Globus pallidus (tissue), 1 donor: ENCODE results near the gene LPCAT4.
A peak's percentile ranks its signal among the peaks of the same experiment; 100 is the strongest.
"Not testable (repeated sequence)": the region's sequence is repeated elsewhere in the genome, so short reads cannot be mapped to it uniquely, and the experiment has no call there.

ENCODE experiments used
- DNase-seq: peaks from one replicate; pipeline ENCODE4 v3.0.0-alpha.2; 2015; ENCODE audit warnings: low spot score

Gene LPCAT4

GRCh38 chr15:34367101-34368081, at the start of gene LPCAT4:
TSS of gene LPCAT4 (minus strand) at chr15:34367196. CDS start at chr15:34367100, 96 bp downstream.
- DNase-seq, result peak; percentile 87

GRCh38 chr15:34409511-34409910, 42.5 kb upstream of the LPCAT4 start:
- not testable (repeated sequence) for DNase-seq

DNA sequence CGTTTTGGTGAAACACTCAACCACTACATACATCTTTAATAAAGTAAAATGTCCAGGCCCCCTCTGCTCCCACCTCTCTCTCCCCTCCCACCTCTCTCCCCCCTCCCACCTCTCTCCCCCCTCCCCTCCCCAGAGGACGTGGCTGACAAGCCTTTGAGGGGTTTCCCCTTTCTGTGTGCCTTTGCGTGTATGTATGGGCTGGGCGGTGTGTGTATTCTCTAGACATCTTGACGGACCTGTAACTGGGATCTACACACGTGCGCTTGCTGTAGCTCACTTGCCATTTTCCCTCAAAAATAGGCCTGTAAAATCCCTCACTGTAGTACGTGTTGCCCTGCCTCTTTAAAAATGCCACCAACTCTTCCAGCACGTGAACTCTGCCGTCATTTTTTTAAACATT, 42.0 kb upstream of the LPCAT4 start:
- not testable (repeated sequence) for DNase-seq

DNA sequence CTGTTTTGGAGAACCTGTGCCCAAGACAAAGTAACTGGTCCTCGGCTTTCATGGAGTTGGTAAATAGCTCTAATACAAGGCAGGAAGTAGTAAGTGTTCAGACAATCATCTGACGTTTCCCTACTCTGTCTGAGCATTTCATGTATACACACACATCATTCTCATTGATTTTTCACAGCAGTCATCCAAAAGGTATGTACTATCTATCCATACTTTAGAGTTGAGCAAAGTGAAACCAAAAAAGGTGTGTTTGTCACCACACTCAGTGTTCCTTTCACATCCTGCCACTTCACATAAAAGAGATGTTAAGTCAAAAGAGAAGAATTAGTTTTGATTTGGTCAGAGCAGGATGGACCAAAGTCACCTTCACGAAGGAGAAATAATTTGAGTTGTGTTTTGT, 36.9 kb upstream of the LPCAT4 start:
- not testable (repeated sequence) for DNase-seq

- DNase-seq, result not testable (repeated sequence)
Measured at GRCh38 chr15:34403160-34403598, 36.2 kb upstream of the LPCAT4 start.

GRCh38 chr15:34397637-34398259, 30.8 kb upstream of the LPCAT4 start:
- DNase-seq, result not testable (repeated sequence)

GRCh38 chr15:34392981-34393380, 26.0 kb upstream of the LPCAT4 start:
- not testable (repeated sequence) for DNase-seq

- DNase-seq, result not testable (repeated sequence)
Measured at GRCh38 chr15:34389594-34390086, 22.6 kb upstream of the LPCAT4 start.

GRCh38 chr15:34381829-34382521, 15.0 kb upstream of the LPCAT4 start:
- DNase-seq, result not testable (repeated sequence)

GRCh38 chr15:34380491-34380890, 13.5 kb upstream of the LPCAT4 start:
- DNase-seq, result not testable (repeated sequence)

DNA sequence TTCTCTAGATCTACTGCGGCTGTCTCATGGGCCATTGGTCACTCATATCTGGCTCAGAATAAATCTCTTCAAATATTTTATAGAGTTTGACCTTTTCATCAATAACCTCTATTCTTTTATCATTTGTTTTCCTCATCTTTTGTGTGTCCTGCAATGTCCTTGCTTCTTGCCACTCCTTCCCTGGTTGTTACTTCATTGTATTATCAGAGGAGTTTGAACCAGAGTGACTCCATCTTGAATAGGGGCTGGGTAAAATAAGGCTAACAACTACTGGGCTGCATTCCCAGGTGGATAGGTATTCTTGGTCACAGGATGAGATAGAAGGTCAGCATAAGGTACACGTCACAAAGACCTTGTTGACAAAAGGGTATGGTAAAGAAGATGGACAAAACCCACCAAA, 9.9 kb upstream of the LPCAT4 start:
- DNase-seq, result no peak

DNA sequence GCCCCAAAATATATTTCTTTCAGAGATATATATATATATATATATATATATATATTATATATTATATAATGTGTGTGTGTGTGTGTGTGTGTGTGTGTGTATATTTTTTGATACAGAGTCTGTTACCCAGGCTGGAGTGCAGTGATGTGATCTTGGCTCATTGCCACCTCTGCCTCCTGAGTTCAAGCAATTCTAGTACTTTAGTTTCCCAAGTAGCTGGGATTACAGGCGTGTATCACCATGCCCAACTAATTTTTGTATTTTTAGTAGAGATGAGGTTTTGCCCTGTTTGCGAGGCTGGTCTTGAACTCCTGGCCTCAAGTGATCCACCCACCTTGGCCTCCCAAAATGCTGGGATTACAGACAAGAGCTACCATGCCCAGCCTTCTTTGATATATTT, 8.5 kb upstream of the LPCAT4 start:
- not testable (repeated sequence) for DNase-seq

- DNase-seq, result no peak
Measured at GRCh38 chr15:34374816-34375215, 7.8 kb upstream of the LPCAT4 start.

- DNase-seq, result no peak
Measured at GRCh38 chr15:34373951-34374350, 7.0 kb upstream of the LPCAT4 start.

DNA sequence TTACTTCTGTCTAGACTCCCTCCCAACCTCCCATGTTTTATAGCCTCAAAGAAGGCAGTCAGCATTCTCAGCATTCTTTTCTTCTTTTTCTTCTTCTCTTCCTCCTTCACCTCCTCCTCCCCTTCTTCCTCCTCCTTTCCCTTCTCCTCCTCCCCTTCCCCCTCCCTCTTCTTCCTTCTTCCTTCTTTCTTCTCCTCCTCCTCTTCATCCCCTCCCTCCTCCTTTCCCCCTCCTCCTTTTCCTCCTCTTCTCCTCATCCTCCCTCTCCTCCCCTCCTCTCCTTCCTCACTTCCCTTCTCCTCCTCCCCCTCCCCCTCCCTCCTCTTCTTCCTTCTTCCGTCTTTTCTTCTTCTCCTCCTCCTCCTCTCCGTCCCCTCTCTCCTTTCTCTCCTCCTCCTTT, 3.6 kb upstream of the LPCAT4 start:
- DNase-seq, result no peak

DNA sequence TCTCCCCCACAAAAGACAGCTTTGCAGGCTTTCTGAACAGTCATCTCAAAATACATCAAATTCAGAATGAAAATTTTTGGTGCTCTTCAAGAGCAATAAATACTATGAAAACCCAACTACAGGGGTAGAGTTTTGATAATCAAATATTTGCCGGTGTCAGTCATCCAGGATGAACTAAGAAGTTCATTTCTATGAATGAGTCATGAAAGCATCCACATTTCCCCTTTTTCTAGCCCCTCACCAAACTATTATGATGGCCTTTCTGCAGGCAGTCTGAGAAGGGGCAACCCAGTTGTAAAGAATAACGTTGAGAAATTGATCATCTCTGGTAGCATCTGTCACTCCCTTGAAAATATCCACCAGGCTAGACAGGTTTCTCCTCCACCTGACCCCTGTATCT, 3.1 kb upstream of the LPCAT4 start:
- no peak for DNase-seq

GRCh38 chr15:34366271-34367065, 528 bp downstream of the LPCAT4 start:
- DNase-seq, result peak; percentile 40

- DNase-seq, result no peak
Measured at GRCh38 chr15:34365836-34366235, 1.2 kb downstream of the LPCAT4 start.

- no peak for DNase-seq
Measured at GRCh38 chr15:34365091-34365825, 1.7 kb downstream of the LPCAT4 start.

DNA sequence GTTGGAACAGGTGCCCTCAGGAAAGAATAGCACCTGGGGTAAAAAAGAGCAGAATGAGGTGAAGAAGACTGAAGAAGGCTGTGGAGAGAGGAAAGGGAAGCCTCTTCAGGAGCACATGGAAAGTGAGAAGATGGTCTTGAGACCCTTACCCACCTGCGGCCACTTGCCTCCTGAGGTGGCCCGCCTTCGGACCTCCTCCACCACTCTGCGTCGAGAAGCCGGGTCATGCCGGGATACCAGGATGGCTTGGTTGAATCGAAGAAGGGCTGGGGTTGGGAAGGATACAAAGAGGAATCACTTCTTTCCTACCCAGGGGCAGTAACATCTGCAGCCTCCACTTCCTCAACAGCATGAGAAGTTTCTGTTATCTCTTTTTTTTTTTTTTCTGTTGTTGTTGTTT, 3.0 kb downstream of the LPCAT4 start:
- DNase-seq, result no peak
